T-helper 2 cell treated with Interferon-gamma antibody and Interleukin-4, amounts not matched to agents 100 ng/mL and 5 ng/mL, for 36 hours (primary cell): ENCODE measurements around the gene ETNK1. TPM values are rescaled to one million over a fixed set of nuclear protein-coding genes. Genes with fewer than 3 reads are reported as not detected.
"Not testable (repeated sequence)": the region's sequence is repeated elsewhere in the genome, so short reads cannot be mapped to it uniquely, and the experiment has no call there.

Source experiments
- intact Hi-C: fragments of 100-400 bp; cut with micrococcal nuclease; formaldehyde crosslinking; loops from one replicate; pipeline ENCODE4 v1.15.1; 2023
- total RNA-seq: library from RNA; stranded (reverse); gene quantifications from 2 replicates; pipeline ENCODE4 v1.2.3, GENCODE V29; 2022

Gene ETNK1
- total RNA-seq, 1 donor from 2014 or later: 87.1 TPM

GRCh38 chr12:22684140-22685118 is 59.5 kb downstream of the ETNK1 start:
- intact Hi-C loops: loop anchor here (5.0 to 10.0 kb wide), 3 partner anchors 142 to 523 kb away; partner anchors contain the start of gene C2CD5

- intact Hi-C loops: loop anchor here (2.0 to 10.0 kb wide), 2 partner anchors 61 to 169 kb away; partner anchors contain the start of gene ETNK1
Measured at GRCh38 chr12:22686193-22686592, 61.2 kb downstream of the ETNK1 start.

GRCh38 chr12:22687361-22688076 is 62.5 kb downstream of the ETNK1 start:
- intact Hi-C loops: loop anchor here (2.0 to 10.0 kb wide), 2 partner anchors 63 to 167 kb away; partner anchors contain the start of gene ETNK1

GRCh38 chr12:22689876-22690275 is 64.9 kb downstream of the ETNK1 start:
- intact Hi-C loops: loop anchor here (10.0 kb wide), 1 partner anchor 165 kb away; no protein-coding TSS in a partner anchor

GRCh38 chr12:22691319-22691718 is 66.3 kb downstream of the ETNK1 start:
- intact Hi-C loops: no loop called here

DNA sequence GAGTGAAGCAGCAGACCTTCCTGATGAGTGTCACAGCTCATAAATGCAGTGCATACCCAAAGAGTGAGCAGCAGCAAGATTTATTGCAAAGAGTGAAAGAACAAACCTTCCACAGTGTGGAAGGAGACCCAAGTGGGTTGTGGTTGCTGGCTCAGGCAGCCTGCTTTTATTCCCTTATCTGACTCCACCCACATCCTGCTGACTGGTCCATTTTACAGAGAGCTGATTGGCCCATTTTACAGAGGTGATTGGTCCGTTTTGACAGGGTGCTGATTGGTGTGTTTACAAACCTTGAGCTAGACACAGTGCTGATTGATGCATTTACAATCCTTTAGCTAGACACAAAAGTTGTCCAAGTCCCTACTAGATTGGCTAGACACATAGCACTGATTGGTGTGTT is 67.5 kb downstream of the ETNK1 start:
- intact Hi-C loops: not testable (repeated sequence)

DNA sequence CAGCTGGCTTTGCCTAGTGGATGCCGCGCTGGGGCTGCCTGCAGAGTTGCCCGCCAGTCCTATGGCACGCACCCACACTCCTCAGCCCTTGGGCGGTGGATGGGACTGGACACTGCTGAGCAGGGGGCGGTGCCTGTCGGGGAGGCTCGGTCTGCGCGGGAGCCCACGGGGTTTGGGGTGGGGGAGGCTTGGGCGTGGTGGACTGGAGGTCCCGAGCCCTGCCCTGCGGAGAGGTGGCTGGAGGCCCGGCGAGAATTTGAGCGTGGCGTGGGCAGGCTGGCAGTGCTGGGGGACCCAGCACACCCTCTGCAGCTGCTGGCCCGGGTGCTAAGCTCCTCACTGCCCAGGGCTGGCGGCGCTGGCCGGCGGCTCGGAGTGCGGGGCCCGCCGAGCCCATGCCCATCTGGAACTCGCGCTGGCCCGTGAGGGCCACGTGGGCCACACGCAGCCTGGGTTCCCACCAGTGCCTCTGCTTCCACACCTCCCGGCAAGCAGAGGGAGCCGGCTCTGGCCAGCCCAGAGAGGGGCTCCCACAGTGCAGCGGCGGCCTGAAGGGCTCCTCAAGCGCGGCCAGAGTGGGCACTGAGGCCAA is 68.1 kb downstream of the ETNK1 start:
- intact Hi-C loops: no loop called here

- intact Hi-C loops: no loop called here
Measured at GRCh38 chr12:22698576-22698975, 73.6 kb downstream of the ETNK1 start.

DNA sequence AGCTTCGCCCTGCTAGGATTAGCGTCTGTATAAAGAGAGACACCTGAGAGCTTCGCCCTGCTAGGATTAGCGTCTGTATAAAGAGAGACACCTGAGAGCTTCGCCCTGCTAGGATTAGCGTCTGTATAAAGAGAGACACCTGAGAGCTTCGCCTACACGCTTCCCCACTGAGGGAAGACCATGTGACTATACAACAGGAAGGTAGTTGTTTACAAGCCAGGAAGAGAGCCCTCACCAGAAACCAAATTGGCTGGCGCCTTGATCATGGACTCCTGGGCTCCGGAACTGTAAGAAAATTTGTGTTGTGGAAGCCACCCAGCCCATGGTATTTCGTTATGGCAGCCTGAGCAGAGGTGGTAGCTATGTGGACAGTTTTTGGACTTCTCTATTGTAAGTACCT is 74.7 kb downstream of the ETNK1 start:
- intact Hi-C loops: not testable (repeated sequence)

DNA sequence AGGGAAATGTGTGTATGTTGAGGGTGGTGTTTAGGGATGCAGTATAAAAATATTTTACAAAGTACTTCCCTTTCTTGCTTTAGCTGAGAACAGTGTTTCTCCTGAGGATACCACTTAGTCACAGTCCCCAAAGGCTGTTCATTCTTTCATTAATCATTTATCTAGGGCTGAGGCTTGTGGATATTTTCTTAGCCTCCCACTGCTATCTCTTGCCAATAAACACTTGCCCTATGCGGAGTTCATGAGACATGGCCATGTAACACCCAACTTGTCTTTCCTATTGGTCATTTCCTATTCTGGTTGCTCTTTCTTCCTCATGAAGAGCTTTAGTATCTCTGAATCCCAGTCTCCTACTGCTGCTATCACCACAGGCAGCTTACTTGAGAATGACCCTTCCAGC is 75.1 kb downstream of the ETNK1 start:
- intact Hi-C loops: no loop called here

DNA sequence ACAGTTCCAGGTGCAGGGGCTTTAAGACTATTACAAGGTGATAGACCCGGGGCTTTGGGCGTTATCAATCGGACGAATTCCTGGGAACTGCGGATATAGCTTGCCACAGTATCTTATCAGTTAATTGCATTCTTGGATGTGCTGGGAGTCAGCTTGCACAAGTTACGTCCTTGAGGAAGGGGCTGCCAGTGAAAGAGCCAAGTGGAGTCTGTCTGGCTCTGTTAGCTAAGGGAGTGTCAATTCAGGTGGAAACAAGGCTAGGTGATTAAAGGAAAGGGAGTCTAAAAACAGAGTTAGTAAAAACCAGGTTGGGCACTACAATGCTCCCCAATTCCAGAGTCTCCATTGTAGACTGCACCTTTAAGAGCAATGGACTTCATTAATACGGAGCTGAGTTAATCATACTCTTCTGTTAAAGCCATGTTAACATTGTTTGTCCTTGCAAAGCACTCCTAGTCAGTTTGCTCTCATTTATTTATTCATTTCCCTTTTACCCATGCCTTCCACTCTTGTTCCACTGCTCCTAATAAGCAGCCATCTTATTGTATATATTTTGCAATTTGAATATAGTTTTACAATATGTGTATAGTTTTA is 76.3 kb downstream of the ETNK1 start:
- intact Hi-C loops: not testable (repeated sequence)

- intact Hi-C loops: no loop called here
Measured at GRCh38 chr12:22702690-22703089, 77.7 kb downstream of the ETNK1 start.

DNA sequence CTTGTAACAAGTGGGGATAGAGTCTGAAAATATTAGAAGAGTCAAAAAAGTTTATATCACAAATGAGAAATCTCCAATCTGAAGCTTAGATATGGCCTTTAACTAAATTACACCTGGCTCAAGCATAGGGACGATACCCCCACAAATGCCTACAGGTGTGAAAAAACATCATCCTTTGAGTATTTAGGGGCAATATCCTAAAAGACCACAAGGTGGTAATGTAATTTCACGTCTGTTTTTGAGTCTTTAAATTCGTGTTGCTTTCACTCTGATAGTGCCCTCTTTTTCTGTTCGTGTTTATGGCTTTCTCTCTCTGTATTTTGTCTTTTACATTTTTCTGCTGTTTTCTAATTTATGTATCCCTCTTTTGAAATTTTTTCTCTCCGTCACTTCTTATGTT is 84.3 kb downstream of the ETNK1 start:
- intact Hi-C loops: no loop called here

GRCh38 chr12:22712083-22712482 is 87.1 kb downstream of the ETNK1 start:
- intact Hi-C loops: no loop called here

DNA sequence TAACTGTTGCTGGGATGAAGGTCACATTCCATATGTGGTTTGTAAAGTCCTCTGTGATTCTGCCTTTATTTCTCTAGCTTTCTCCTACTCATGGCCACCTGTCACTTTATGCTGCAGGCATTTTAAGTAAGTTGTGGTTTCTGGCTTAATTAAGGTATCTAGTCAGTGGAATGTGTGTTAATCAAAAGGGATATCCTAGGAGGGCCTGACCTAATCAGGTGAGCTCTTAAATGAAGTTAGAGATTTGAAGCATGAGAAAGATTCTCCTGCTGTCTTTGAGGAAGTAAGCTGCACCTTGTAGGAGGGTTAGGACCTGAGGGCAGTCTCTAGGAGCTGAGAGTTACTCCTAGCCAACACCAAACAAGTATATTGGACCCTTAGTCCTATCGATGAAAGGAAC is 90.3 kb downstream of the ETNK1 start:
- intact Hi-C loops: no loop called here

GRCh38 chr12:22719745-22720144 is 94.8 kb downstream of the ETNK1 start:
- intact Hi-C loops: no loop called here

DNA sequence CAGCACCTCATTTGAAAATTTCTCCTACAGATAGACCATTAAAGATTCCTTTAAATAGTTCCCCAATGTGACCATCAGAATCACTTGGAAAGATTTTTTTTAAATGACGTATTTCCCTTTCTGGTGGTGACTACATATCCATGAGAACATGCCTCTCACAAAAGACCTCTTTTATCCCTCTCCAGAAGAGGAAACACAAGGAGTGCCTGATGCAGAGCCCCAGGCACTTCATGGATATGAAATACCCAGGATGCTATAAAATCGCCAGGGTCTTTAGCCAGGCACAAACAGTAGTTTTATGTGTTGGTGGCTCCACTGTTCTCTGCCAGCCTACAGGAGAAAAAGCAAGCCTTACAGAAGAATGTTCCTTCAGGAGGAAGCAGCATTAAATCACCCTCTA is 97.1 kb downstream of the ETNK1 start:
- intact Hi-C loops: no loop called here

- intact Hi-C loops: no loop called here
Measured at GRCh38 chr12:22722779-22723178, 97.8 kb downstream of the ETNK1 start.

GRCh38 chr12:22728987-22729386 is 104.0 kb downstream of the ETNK1 start:
- intact Hi-C loops: no loop called here

DNA sequence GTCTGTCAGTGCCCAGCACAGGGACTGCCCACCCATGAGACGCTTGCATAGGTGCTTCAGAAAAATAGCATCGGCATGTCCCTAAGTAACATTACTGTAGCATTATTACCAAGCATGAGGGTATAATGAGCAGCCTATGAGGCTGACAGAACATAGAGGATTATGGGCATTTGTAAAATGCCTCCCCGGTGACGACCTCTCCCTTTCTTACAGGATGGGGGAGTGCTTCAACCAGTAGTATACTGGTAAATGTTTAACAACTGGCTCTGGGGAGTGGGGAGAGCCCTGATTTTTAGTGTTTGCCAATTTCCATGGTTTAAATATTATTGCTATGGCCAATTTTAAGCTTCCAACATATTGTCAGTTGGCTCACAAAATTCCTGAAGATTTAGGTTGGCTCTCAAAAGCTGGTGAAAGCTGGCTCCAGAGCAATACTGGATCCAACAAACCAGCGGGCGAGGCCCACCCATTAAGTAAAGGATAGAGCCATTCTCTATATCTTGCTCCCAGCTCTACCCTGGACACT is 104.5 kb downstream of the ETNK1 start:
- intact Hi-C loops: no loop called here

DNA sequence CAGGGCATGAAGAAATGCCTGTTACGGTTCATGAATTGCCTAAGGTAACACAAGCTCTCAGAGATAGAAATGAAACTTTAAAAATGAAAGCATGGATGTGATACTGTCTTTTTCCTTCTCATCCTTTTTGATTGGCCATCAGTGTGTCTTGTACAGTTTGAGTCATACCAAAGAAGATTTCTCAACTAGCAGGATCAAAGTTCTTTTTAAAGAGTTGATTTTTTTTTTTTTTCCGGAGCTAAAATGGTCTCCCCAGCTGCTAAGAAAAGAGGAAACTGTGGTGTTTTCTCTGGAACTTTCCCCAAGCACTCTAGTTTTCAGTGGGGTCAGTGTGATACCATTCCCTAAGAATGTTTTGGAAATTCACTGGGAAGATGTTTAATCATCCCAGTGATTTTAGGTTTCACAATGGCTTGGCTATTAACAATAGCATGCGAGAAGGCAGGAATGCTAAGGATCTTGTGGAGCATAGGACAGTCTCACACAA is 105.0 kb downstream of the ETNK1 start:
- intact Hi-C loops: no loop called here
